ENCODE data around the gene SPOP. TPM values are rescaled to one million over a fixed set of nuclear protein-coding genes. Genes with fewer than 3 reads are reported as not detected.

Gene SPOP
- total RNA-seq, 4 donors from 2014 or later, result 72.2 to 81.3 (median 74.7) TPM

DNA sequence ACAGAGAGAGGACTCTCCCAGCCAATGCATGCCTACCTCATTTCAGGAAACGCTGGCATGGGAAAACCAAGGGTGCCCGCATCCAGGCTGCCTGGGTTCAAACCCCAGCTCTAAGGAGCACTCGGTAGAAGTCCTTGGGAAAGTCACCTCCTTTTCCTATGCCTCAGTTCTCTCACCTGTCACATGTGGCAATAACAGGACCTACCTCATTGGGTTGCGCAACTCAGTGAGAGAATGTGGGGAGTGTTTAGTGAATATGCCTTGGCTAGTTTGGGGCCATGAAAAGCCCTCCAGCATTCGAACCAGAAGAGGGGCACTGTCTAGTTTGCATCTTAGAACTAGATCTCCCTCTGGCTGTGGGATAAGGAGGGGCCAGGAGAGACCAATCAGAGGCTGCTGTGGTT lies 111.2 kb downstream of the SPOP start:
- Histone ChIP-seq H3K4me1 (peaks cover 0 to 27% (median 3%) of the 10 kb centered on the region in 4 donors), H3K27ac (peak overlapping the region in 1 of 4 donors; percentile 65), H3K27me3 (no peaks in the 10 kb centered on the region), H3K36me3 (no peaks in the 10 kb centered on the region), H3K9me3 (no peaks in the 10 kb centered on the region), H3K4me3 (no peak overlapping the region)
- DNase-seq, result peak in 1 of 3 donors; percentile 7
- TF ChIP-seq, protein P1, sequence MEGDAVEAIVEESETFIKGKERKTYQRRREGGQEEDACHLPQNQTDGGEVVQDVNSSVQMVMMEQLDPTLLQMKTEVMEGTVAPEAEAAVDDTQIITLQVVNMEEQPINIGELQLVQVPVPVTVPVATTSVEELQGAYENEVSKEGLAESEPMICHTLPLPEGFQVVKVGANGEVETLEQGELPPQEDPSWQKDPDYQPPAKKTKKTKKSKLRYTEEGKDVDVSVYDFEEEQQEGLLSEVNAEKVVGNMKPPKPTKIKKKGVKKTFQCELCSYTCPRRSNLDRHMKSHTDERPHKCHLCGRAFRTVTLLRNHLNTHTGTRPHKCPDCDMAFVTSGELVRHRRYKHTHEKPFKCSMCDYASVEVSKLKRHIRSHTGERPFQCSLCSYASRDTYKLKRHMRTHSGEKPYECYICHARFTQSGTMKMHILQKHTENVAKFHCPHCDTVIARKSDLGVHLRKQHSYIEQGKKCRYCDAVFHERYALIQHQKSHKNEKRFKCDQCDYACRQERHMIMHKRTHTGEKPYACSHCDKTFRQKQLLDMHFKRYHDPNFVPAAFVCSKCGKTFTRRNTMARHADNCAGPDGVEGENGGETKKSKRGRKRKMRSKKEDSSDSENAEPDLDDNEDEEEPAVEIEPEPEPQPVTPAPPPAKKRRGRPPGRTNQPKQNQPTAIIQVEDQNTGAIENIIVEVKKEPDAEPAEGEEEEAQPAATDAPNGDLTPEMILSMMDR (IDR thresholded peaks at IDR 0.05), result no peak

DNA sequence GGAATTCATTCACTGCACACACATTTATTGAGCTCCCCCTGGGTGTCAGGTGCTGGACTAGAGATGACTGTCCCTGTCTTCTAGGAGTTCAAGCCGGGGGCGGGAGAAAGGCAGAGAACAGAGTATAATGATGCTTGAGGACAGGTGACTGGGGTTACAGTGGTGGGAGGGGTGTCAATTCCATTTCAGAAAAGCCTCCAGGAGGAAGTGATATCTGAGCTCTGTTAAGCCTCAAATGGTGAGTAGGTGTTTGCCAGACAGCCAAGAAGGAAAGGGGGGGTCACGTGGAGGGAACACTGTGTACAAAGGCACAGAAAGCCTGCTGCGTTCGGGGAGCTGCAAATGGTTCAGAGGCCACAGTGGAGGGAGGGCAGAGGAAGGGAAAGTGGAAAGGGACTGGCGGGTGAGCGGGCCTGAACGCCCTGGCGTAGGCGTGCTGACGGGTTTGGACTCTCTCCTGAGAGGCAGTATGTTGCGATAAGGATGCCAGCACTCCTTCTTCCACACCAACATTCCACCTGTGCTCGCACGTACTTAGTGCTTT lies 111.9 kb downstream of the SPOP start:
- no peaks in the 10 kb centered on the region for H3K27me3 ChIP-seq
- no peak overlapping the region for H3K4me3 ChIP-seq
- peaks cover 0 to 27% (median 3%) of the 10 kb centered on the region in 4 donors for H3K4me1 ChIP-seq
- peak; percentile 40 to 61 (median 57) for DNase-seq
- H3K9me3 ChIP-seq, result no peaks in the 10 kb centered on the region
- no peaks in the 10 kb centered on the region for H3K36me3 ChIP-seq
- peak overlapping the region in 1 of 4 donors; percentile 65 for H3K27ac ChIP-seq
- TF ChIP-seq, protein P1 (IDR thresholded peaks at IDR 0.05), result no peak
- no peak for TF ChIP-seq POLR2A (IDR thresholded peaks at IDR 0.05)

DNA sequence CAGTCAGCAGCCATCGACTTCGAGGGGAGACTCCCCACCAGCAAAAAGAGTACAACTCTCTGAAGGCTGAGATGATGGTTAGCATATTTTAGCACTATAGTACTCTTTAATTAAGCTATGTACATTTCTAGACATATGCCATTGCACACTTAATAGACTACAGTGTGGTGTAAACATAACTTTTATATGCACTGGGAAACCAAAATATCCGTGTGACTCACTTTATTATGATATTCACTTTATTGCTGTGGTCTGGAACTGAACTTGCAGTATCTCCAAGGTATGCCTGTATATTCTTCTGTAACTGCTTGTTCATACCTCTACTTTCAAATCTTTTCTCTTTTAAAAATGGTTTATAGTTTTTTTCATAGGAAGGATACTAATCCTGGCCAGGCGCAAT lies 113.3 kb downstream of the SPOP start:
- H3K9me3 ChIP-seq, result no peaks in the 10 kb centered on the region
- TF ChIP-seq, protein P1 (IDR thresholded peaks at IDR 0.05), result no peak
- no peak for TF ChIP-seq POLR2A (IDR thresholded peaks at IDR 0.05)
- no peak overlapping the region for H3K4me3 ChIP-seq
- H3K36me3 ChIP-seq, result no peaks in the 10 kb centered on the region
- H3K27me3 ChIP-seq, result no peaks in the 10 kb centered on the region
- DNase-seq, result no peak
- peaks cover 0 to 24% (median 3%) of the 10 kb centered on the region in 4 donors for H3K4me1 ChIP-seq
- H3K27ac ChIP-seq, result no peak overlapping the region

DNA sequence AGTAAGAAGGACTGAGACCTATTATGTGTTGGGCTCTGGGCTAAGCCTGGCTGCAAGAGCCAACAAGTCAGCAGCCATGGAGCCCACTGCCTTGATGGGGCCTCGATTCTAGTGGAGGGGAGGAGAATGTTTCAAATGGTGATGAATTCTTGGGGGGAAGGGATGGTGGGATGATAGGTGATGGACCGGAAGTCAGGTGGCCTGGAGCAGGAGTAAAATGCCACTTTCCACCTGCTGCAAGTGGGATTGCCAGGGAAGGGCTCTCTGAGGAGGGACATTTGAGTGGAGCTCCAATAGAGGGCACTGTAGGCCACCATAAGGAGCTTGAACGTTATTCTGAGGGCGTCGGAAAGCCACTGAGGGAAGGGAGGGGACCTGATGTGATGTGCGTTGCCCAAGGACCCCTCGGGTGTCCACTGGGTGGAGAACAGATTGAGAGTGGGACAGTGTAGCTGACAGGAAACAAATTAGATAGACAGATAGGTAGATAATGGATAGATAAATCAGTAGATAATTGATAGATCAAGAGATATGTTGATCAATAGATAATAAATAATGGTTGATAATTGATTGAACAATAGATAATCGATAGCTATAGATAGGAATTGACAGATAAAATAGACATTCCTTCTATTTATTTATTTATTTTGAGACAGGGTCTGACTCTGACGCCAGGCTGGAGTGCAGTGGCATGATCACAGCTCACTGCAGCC lies 120.4 kb downstream of the SPOP start:
- Histone ChIP-seq H3K9me3 (no peaks in the 10 kb centered on the region), H3K4me1 (peaks cover 0 to 5% (median 0%) of the 10 kb centered on the region in 4 donors)
- TF ChIP-seq POLR2A (IDR thresholded peaks at IDR 0.05), result no peak
- TF ChIP-seq, protein P1 (IDR thresholded peaks at IDR 0.05), result peak in 5 of 6 experiments; percentile 5 to 50 (median 36)

DNA sequence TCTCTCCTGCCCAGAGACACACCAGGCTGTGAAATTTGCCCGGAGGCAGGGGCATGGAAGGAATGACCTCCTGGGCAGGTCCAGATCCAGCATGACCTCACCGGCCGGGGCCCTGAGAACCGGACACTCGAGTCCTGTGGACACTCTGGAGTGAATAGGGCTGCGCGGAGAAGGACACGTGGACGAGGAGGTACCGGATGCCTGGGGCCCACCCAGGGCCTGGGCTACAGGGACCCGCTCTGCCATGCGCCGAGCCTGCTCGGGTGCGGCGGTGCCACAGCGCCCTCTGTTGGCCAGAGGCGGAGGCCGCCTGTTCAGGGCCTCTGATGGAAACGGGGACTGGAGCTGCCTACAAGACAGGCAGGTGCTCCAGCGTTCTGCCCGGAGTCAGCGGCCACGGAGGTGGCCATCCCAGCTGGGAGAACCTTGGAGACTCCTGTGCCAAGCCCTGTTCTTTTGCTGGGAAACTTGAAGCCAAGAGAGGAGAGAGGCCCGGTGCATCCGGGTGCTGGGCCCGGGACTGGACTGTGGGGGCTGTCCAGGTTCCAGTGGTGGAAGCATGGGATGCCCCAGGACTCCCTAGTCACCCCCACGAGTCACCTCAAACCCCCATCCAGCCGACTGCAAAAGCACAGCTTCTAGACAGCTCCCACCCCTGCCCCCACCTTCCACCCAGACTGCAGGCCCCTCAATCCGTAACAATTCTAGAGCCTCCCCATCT lies 121.5 kb downstream of the SPOP start:
- no peaks in the 10 kb centered on the region for H3K9me3 ChIP-seq
- H3K4me3 ChIP-seq, result no peak overlapping the region
- no peak for TF ChIP-seq POLR2A (IDR thresholded peaks at IDR 0.05)
- TF ChIP-seq, protein P1 (IDR thresholded peaks at IDR 0.05), result peak; percentile 79 to 98 (median 91)
- H3K27ac ChIP-seq, result no peak overlapping the region
- peaks cover 0 to 5% (median 0%) of the 10 kb centered on the region in 4 donors for H3K4me1 ChIP-seq
- H3K27me3 ChIP-seq, result no peaks in the 10 kb centered on the region
- H3K36me3 ChIP-seq, result no peaks in the 10 kb centered on the region
- DNase-seq, result peak; percentile 67 to 88 (median 81)

More for the DNA sequence above, 120.4 kb downstream of the SPOP start:
- Histone ChIP-seq H3K36me3 (no peaks in the 10 kb centered on the region), H3K27ac (no peak overlapping the region), H3K27me3 (no peaks in the 10 kb centered on the region), H3K4me3 (no peak overlapping the region)
- DNase-seq, result peak in 1 of 3 donors; percentile 62
